Measurements from ENCODE around the gene GPR155.

Gene GPR155

GRCh38 chr2:174486563-174487107 is at the start of gene GPR155:
Gene GPR155, minus strand, starts transcription at chr2:174487029. Its CDS starts 5,073 bp downstream, at chr2:174481956.
- no peak for DNase-seq (ENCODE audit: low read depth in 1 of 2, low spot score in 1 of 2)

- no peak for DNase-seq (ENCODE audit: low read depth in 1 of 2, low spot score in 1 of 2)
Observed at GRCh38 chr2:174535757-174536703, 49.2 kb upstream of the GPR155 start.

GRCh38 chr2:174535083-174535482 is 48.3 kb upstream of the GPR155 start:
- no peak for DNase-seq (ENCODE audit: low read depth in 1 of 2, low spot score in 1 of 2)

- DNase-seq (ENCODE audit: low read depth in 1 of 2, low spot score in 1 of 2) = no peak
Observed at GRCh38 chr2:174529916-174530315, 43.1 kb upstream of the GPR155 start.

- DNase-seq (ENCODE audit: low read depth in 1 of 2, low spot score in 1 of 2) = no peak
Observed at GRCh38 chr2:174527959-174528358, 41.1 kb upstream of the GPR155 start.

- DNase-seq (ENCODE audit: low read depth in 1 of 2, low spot score in 1 of 2) = no peak
Observed at GRCh38 chr2:174527101-174527721, 40.4 kb upstream of the GPR155 start.

GRCh38 chr2:174524527-174524926 is 37.7 kb upstream of the GPR155 start:
- no peak for DNase-seq (ENCODE audit: low read depth in 1 of 2, low spot score in 1 of 2)

GRCh38 chr2:174522553-174522952 is 35.7 kb upstream of the GPR155 start:
- no peak for DNase-seq (ENCODE audit: low read depth in 1 of 2, low spot score in 1 of 2)

GRCh38 chr2:174518395-174518794 is 31.6 kb upstream of the GPR155 start:
- no peak for DNase-seq (ENCODE audit: low read depth in 1 of 2, low spot score in 1 of 2)

GRCh38 chr2:174516501-174517378 is 29.9 kb upstream of the GPR155 start:
- DNase-seq (ENCODE audit: low read depth in 1 of 2, low spot score in 1 of 2) = no peak

GRCh38 chr2:174512345-174512744 is 25.5 kb upstream of the GPR155 start:
- DNase-seq (ENCODE audit: low read depth in 1 of 2, low spot score in 1 of 2) = no peak

GRCh38 chr2:174511580-174512260 is 24.9 kb upstream of the GPR155 start:
- no peak for DNase-seq (ENCODE audit: low read depth in 1 of 2, low spot score in 1 of 2)

- no peak for DNase-seq (ENCODE audit: low read depth in 1 of 2, low spot score in 1 of 2)
Observed at GRCh38 chr2:174510583-174511189, 23.9 kb upstream of the GPR155 start.

- no peak for DNase-seq (ENCODE audit: low read depth in 1 of 2, low spot score in 1 of 2)
Observed at GRCh38 chr2:174503161-174503809, 16.5 kb upstream of the GPR155 start.

GRCh38 chr2:174499371-174499770 is 12.5 kb upstream of the GPR155 start:
- no peak for DNase-seq (ENCODE audit: low read depth in 1 of 2, low spot score in 1 of 2)

GRCh38 chr2:174495365-174496012 is 8.7 kb upstream of the GPR155 start:
- DNase-seq (ENCODE audit: low read depth in 1 of 2, low spot score in 1 of 2) = no peak

GRCh38 chr2:174493549-174494331 is 6.9 kb upstream of the GPR155 start:
- DNase-seq (ENCODE audit: low read depth in 1 of 2, low spot score in 1 of 2) = no peak

GRCh38 chr2:174492963-174493431 is 6.2 kb upstream of the GPR155 start:
- DNase-seq (ENCODE audit: low read depth in 1 of 2, low spot score in 1 of 2) = peak in 1 of 2 donors; percentile 10

Data from activated CD4-positive, alpha-beta T cell treated with anti-CD3 and anti-CD28 coated beads, Interleukin-2, amount 50 U/mL, for 24 hours (primary cell).